ENCODE measurements around the gene ABCA2.

ABCA2 gene

DNA sequence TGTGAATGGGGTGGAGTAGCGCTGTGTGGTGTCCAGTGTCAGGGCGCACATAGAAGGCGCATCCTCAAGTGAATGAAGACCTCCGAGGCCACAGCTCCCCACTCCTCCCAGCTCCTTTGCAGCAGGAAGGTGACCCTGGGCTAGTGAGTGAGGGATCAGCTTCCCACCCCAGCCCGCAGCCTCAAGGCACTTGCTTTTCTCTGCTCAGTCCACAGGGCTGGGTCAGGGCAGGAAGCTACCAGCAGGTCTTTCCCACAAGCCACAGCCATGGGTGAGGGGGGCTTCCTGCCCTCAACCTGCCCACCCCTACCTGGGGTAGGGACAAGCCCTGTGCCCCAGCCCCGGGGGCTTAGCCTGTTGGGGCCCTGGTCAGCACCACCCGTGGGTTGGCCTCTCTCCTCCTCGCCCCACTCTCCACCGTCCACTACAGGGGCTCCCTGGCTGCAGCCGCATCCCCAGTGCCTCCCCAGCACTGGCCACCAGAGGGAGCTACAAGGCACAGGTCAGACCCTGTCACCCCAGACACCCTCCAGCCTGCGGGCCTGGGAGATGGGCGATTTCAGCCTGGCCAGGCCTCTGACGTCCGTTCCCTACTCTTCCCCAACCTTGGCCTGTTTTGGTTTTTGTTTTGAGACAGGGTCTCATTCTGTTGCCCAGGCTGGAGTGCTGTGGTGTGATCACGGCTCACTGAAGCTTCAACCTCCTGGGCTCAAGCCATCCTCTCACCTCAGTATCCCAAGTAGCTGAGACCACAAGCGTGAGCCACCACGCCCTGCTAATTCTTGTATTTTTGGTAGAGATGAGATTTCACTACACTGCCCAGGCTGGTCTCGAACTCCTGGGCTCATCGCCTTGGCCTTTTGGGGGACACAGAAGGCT is 1.3 kb upstream of the ABCA2 start:
- no peaks in the 10 kb centered on the region for H3K9me3 ChIP-seq (ENCODE audit: control insufficient read depth in 1 of 2, low read length in 2 of 2)
- peaks cover 41 to 66% of the 10 kb centered on the region in 2 donors for H3K4me1 ChIP-seq (ENCODE audit: control insufficient read depth in 1 of 2, insufficient read depth in 2 of 2, low read length in 2 of 2)
- H3K27ac ChIP-seq (ENCODE audit: low read depth, low read length): no peak overlapping the region
- peak overlapping the region; percentile 58 to 67 for H3K4me3 ChIP-seq (ENCODE audit: low read depth in 1 of 2, low read length in 2 of 2)
- no peaks in the 10 kb centered on the region for H3K36me3 ChIP-seq (ENCODE audit: control insufficient read depth in 1 of 2, insufficient read depth in 2 of 2, low read length in 2 of 2)
- peak overlapping the region in 1 of 2 donors; percentile 12 for H3K9ac ChIP-seq (ENCODE audit: low read depth in 1 of 2, low read length in 2 of 2)
- H3K27me3 ChIP-seq (ENCODE audit: control insufficient read depth in 1 of 2, insufficient read depth in 2 of 2, low read length in 2 of 2): no peaks in the 10 kb centered on the region

DNA sequence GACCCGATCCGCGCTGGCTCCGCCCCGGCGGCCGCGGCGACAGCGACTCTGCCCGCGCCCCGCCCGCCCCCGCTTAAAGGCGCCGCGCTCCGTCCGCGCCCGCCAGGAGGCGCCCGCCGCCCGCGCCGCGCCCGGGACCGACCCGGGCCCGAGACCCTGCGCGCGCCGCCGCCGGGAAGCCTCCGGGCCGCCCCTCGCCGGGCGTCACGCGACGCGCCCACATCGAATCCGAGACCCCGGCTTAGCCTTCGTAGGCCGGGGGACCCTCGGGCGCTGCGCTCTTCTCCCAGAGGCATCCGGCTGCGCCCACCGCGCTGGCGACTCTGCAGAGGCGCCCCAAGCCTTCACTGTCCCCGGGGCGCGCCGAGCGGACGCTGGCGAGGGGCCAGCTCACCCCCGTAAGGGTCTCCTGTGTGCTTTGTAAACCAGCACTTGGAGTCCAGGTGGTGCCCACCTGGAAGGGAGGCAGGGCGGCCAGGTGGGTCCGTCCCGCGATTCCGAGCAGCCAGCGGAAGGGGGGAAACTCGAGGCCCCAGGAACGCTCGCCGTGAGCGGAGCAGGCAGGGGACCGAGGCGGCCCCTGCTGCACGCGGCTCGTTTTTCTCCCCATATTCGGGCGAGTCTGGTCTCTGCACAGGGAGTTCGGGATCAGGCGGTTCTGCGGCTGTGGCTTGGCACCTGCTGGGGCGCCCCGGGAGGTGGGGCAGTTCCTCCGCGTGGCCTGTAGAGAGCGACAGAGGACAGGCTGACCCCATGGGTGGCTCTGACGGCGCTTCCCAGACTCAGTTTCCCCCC is 423 bp upstream of the ABCA2 start:
- Histone ChIP-seq H3K27me3 (ENCODE audit: control insufficient read depth in 1 of 2, insufficient read depth in 2 of 2, low read length in 2 of 2) (no peaks in the 10 kb centered on the region), H3K4me3 (ENCODE audit: low read depth in 1 of 2, low read length in 2 of 2) (peak overlapping the region; percentile 58 to 67), H3K9ac (ENCODE audit: low read depth in 1 of 2, low read length in 2 of 2) (peak overlapping the region in 1 of 2 donors; percentile 12), H3K9me3 (ENCODE audit: control insufficient read depth in 1 of 2, low read length in 2 of 2) (no peaks in the 10 kb centered on the region), H3K27ac (ENCODE audit: low read depth, low read length) (no peak overlapping the region), H3K4me1 (ENCODE audit: control insufficient read depth in 1 of 2, insufficient read depth in 2 of 2, low read length in 2 of 2) (peaks cover 41 to 66% of the 10 kb centered on the region in 2 donors), H3K36me3 (ENCODE audit: control insufficient read depth in 1 of 2, insufficient read depth in 2 of 2, low read length in 2 of 2) (no peaks in the 10 kb centered on the region)

- H3K27ac ChIP-seq (ENCODE audit: low read depth, low read length): peak overlapping the region; percentile 56
- peaks cover 42 to 71% of the 10 kb centered on the region in 2 donors for H3K4me1 ChIP-seq (ENCODE audit: control insufficient read depth in 1 of 2, insufficient read depth in 2 of 2, low read length in 2 of 2)
- H3K4me3 ChIP-seq (ENCODE audit: low read depth in 1 of 2, low read length in 2 of 2): peak overlapping the region in 1 of 2 donors; percentile 61
Measured at GRCh38 chr9:137026828-137027227, 1.2 kb downstream of the ABCA2 start.

GRCh38 chr9:137026384-137026783 is 1.7 kb downstream of the ABCA2 start:
- Histone ChIP-seq H3K9me3 (ENCODE audit: control insufficient read depth in 1 of 2, low read length in 2 of 2) (no peaks in the 10 kb centered on the region), H3K4me3 (ENCODE audit: low read depth in 1 of 2, low read length in 2 of 2) (no peak overlapping the region), H3K9ac (ENCODE audit: low read depth in 1 of 2, low read length in 2 of 2) (no peak overlapping the region), H3K27me3 (ENCODE audit: control insufficient read depth in 1 of 2, insufficient read depth in 2 of 2, low read length in 2 of 2) (no peaks in the 10 kb centered on the region), H3K27ac (ENCODE audit: low read depth, low read length) (no peak overlapping the region), H3K36me3 (ENCODE audit: control insufficient read depth in 1 of 2, insufficient read depth in 2 of 2, low read length in 2 of 2) (no peaks in the 10 kb centered on the region), H3K4me1 (ENCODE audit: control insufficient read depth in 1 of 2, insufficient read depth in 2 of 2, low read length in 2 of 2) (peaks cover 41 to 71% of the 10 kb centered on the region in 2 donors)

More at GRCh38 chr9:137026828-137027227, 1.2 kb downstream of the ABCA2 start:
- Histone ChIP-seq H3K27me3 (ENCODE audit: control insufficient read depth in 1 of 2, insufficient read depth in 2 of 2, low read length in 2 of 2) (no peaks in the 10 kb centered on the region), H3K36me3 (ENCODE audit: control insufficient read depth in 1 of 2, insufficient read depth in 2 of 2, low read length in 2 of 2) (no peaks in the 10 kb centered on the region), H3K9ac (ENCODE audit: low read depth in 1 of 2, low read length in 2 of 2) (peak overlapping the region; percentile 21 to 37), H3K9me3 (ENCODE audit: control insufficient read depth in 1 of 2, low read length in 2 of 2) (no peaks in the 10 kb centered on the region)

- H3K36me3 ChIP-seq (ENCODE audit: control insufficient read depth in 1 of 2, insufficient read depth in 2 of 2, low read length in 2 of 2): no peaks in the 10 kb centered on the region
- H3K27ac ChIP-seq (ENCODE audit: low read depth, low read length): no peak overlapping the region
- H3K4me1 ChIP-seq (ENCODE audit: control insufficient read depth in 1 of 2, insufficient read depth in 2 of 2, low read length in 2 of 2): peaks cover 33 to 68% of the 10 kb centered on the region in 2 donors
- no peaks in the 10 kb centered on the region for H3K27me3 ChIP-seq (ENCODE audit: control insufficient read depth in 1 of 2, insufficient read depth in 2 of 2, low read length in 2 of 2)
- H3K9ac ChIP-seq (ENCODE audit: low read depth in 1 of 2, low read length in 2 of 2): no peak overlapping the region
- no peaks in the 10 kb centered on the region for H3K9me3 ChIP-seq (ENCODE audit: control insufficient read depth in 1 of 2, low read length in 2 of 2)
- H3K4me3 ChIP-seq (ENCODE audit: low read depth in 1 of 2, low read length in 2 of 2): no peak overlapping the region
Measured at GRCh38 chr9:137025517-137025966, 2.5 kb downstream of the ABCA2 start.

- Histone ChIP-seq H3K4me1 (ENCODE audit: control insufficient read depth in 1 of 2, insufficient read depth in 2 of 2, low read length in 2 of 2) (peaks cover 29 to 49% of the 10 kb centered on the region in 2 donors), H3K9ac (ENCODE audit: low read depth in 1 of 2, low read length in 2 of 2) (no peak overlapping the region), H3K4me3 (ENCODE audit: low read depth in 1 of 2, low read length in 2 of 2) (no peak overlapping the region), H3K27ac (ENCODE audit: low read depth, low read length) (no peak overlapping the region), H3K27me3 (ENCODE audit: control insufficient read depth in 1 of 2, insufficient read depth in 2 of 2, low read length in 2 of 2) (no peaks in the 10 kb centered on the region), H3K36me3 (ENCODE audit: control insufficient read depth in 1 of 2, insufficient read depth in 2 of 2, low read length in 2 of 2) (no peaks in the 10 kb centered on the region), H3K9me3 (ENCODE audit: control insufficient read depth in 1 of 2, low read length in 2 of 2) (no peaks in the 10 kb centered on the region)
Measured at GRCh38 chr9:137023583-137023991, 4.5 kb downstream of the ABCA2 start.

DNA sequence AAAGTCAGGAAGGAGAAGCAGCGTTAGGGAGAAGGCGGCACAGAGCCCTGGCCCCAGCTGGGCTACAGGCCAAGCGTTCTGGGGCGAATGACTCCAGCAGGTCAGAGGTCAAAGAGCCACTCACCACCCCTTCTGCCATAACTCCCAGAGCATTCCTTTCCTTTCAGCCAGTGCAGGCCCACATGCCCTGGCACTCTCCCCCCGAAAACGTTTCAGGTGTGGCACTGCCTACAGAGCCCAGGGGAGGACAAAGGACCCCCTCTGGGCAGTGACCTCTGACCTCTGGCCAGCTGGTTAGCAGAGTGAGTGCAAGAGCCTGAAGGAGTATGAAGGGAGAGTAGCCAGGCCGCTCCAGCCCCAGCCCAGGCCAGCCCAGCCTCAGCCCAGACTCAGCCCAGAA is 4.9 kb downstream of the ABCA2 start:
- Histone ChIP-seq H3K9ac (ENCODE audit: low read depth in 1 of 2, low read length in 2 of 2) (peak overlapping the region in 1 of 2 donors; percentile 38), H3K27me3 (ENCODE audit: control insufficient read depth in 1 of 2, insufficient read depth in 2 of 2, low read length in 2 of 2) (no peaks in the 10 kb centered on the region), H3K4me1 (ENCODE audit: control insufficient read depth in 1 of 2, insufficient read depth in 2 of 2, low read length in 2 of 2) (peaks cover 29 to 46% of the 10 kb centered on the region in 2 donors), H3K36me3 (ENCODE audit: control insufficient read depth in 1 of 2, insufficient read depth in 2 of 2, low read length in 2 of 2) (no peaks in the 10 kb centered on the region), H3K9me3 (ENCODE audit: control insufficient read depth in 1 of 2, low read length in 2 of 2) (no peaks in the 10 kb centered on the region), H3K27ac (ENCODE audit: low read depth, low read length) (no peak overlapping the region), H3K4me3 (ENCODE audit: low read depth in 1 of 2, low read length in 2 of 2) (no peak overlapping the region)

- peak overlapping the region; percentile 61 for H3K27ac ChIP-seq (ENCODE audit: low read depth, low read length)
- H3K9me3 ChIP-seq (ENCODE audit: control insufficient read depth in 1 of 2, low read length in 2 of 2): no peaks in the 10 kb centered on the region
- peaks cover 29 to 46% of the 10 kb centered on the region in 2 donors for H3K4me1 ChIP-seq (ENCODE audit: control insufficient read depth in 1 of 2, insufficient read depth in 2 of 2, low read length in 2 of 2)
- H3K36me3 ChIP-seq (ENCODE audit: control insufficient read depth in 1 of 2, insufficient read depth in 2 of 2, low read length in 2 of 2): no peaks in the 10 kb centered on the region
- peak overlapping the region; percentile 16 to 51 for H3K9ac ChIP-seq (ENCODE audit: low read depth in 1 of 2, low read length in 2 of 2)
- H3K27me3 ChIP-seq (ENCODE audit: control insufficient read depth in 1 of 2, insufficient read depth in 2 of 2, low read length in 2 of 2): no peaks in the 10 kb centered on the region
- H3K4me3 ChIP-seq (ENCODE audit: low read depth in 1 of 2, low read length in 2 of 2): no peak overlapping the region
Measured at GRCh38 chr9:137022662-137023008, 5.4 kb downstream of the ABCA2 start.

DNA sequence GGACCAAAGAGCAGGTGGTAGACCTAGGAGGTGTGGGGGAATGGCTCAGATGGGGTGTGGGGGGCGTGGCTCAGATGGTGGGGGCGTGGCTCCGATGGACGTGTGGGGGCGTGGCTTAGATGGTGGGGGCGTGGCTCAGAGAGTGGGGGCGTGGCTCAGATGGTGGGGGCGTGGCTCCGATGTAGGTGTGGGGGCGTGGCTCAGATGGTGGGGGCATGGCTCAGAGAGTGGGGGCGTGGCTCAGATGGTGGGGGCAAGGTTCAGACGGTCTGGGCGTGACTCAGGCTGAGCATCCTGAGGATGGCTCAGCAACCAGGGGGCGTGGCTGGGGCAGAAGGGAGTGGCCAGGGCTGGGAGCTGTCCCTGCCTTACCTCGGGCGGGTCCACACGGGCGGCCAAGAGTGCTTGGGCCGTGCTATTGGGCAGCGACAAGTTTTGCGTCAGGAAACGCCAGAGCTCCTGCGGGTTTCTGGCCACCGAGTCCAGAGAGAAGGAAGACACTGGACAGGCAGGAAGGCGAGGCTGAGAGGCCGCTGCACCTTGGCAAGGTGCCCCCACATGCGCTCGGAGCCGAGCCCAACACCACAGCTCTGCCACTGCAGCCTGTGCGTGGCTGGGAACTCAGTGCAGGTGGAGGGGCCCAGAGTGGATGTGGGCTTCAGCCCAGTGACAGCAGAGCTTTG is 5.9 kb downstream of the ABCA2 start:
- peaks cover 0 to 3% of the 10 kb centered on the region in 2 donors for H3K36me3 ChIP-seq (ENCODE audit: control insufficient read depth in 1 of 2, insufficient read depth in 2 of 2, low read length in 2 of 2)
- peak overlapping the region; percentile 61 for H3K27ac ChIP-seq (ENCODE audit: low read depth, low read length)
- H3K27me3 ChIP-seq (ENCODE audit: control insufficient read depth in 1 of 2, insufficient read depth in 2 of 2, low read length in 2 of 2): no peaks in the 10 kb centered on the region
- peak overlapping the region in 1 of 2 donors; percentile 22 for H3K4me3 ChIP-seq (ENCODE audit: low read depth in 1 of 2, low read length in 2 of 2)
- peak overlapping the region; percentile 16 to 51 for H3K9ac ChIP-seq (ENCODE audit: low read depth in 1 of 2, low read length in 2 of 2)
- H3K4me1 ChIP-seq (ENCODE audit: control insufficient read depth in 1 of 2, insufficient read depth in 2 of 2, low read length in 2 of 2): peaks cover 24 to 41% of the 10 kb centered on the region in 2 donors
- H3K9me3 ChIP-seq (ENCODE audit: control insufficient read depth in 1 of 2, low read length in 2 of 2): no peaks in the 10 kb centered on the region
